HG03354 (cell line): ENCODE measurements around the gene SULT1C4.
"Not testable (repeated sequence)": the region's sequence is repeated elsewhere in the genome, so short reads cannot be mapped to it uniquely, and the experiment has no call there.

Experiments used
- ATAC-seq: cut with Tn5 transposase; IDR thresholded peaks from one replicate; pipeline ENCODE4 v1.9.1; 2021; ENCODE audit warnings: mild to moderate bottlenecking; ENCODE audit not compliant: unreplicated experiment, poor library complexity, severe bottlenecking

SULT1C4 gene

GRCh38 chr2:108407864-108408729 lies 30.3 kb downstream of the SULT1C4 start:
- ATAC-seq = no peak

- no peak for ATAC-seq
Measured at GRCh38 chr2:108409768-108410167, 32.0 kb downstream of the SULT1C4 start.

GRCh38 chr2:108412995-108413710 lies 35.4 kb downstream of the SULT1C4 start:
- ATAC-seq = no peak

- no peak for ATAC-seq
Measured at GRCh38 chr2:108413711-108414095, 35.9 kb downstream of the SULT1C4 start.

GRCh38 chr2:108414256-108414876 lies 36.6 kb downstream of the SULT1C4 start:
- no peak for ATAC-seq

- ATAC-seq = no peak
Measured at GRCh38 chr2:108414945-108415344, 37.2 kb downstream of the SULT1C4 start.

GRCh38 chr2:108417254-108417653 lies 39.5 kb downstream of the SULT1C4 start:
- ATAC-seq = no peak

GRCh38 chr2:108418416-108418815 lies 40.7 kb downstream of the SULT1C4 start:
- ATAC-seq = no peak

- no peak for ATAC-seq
Measured at GRCh38 chr2:108423067-108423466, 45.3 kb downstream of the SULT1C4 start.

- no peak for ATAC-seq
Measured at GRCh38 chr2:108423502-108424251, 45.9 kb downstream of the SULT1C4 start.

- no peak for ATAC-seq
Measured at GRCh38 chr2:108428286-108429009, 50.7 kb downstream of the SULT1C4 start.

- not testable (repeated sequence) for ATAC-seq
Measured at GRCh38 chr2:108435578-108435977, 57.8 kb downstream of the SULT1C4 start.

- no peak for ATAC-seq
Measured at GRCh38 chr2:108436976-108437375, 59.2 kb downstream of the SULT1C4 start.
